ENCODE results near the gene AGFG1. TPM values are rescaled to one million over a fixed set of nuclear protein-coding genes. Genes with fewer than 3 reads are reported as not detected.

AGFG1 gene
- total RNA-seq, 4 donors from 2014 or later: 44.6 to 65.3 (median 55.7) TPM

DNA sequence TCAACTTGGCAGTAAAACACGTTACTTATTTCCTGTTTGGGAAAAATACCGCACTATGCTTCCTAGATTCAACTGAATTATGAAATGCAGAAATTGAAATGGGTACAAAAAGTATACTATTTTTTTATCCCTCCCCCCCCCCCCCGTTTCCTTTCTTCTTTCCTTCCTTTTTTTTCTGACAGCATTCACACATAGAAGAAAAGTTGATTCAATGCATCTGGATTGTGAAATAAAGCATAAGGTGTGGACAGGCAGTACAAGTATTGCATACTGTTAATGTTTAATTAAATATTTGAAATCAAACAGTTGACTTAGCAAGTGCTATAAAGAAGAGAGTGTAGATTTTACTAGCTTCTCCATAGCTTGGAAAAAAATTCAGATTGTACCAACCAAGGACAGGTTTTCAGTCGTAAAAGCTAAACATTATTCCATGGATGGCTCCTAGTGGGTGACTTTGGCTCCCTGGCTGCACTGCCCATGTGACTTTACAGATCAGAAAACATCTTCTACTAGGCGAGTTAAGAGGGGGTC lies 21.6 kb upstream of the AGFG1 start:
- TF ChIP-seq, protein P1, sequence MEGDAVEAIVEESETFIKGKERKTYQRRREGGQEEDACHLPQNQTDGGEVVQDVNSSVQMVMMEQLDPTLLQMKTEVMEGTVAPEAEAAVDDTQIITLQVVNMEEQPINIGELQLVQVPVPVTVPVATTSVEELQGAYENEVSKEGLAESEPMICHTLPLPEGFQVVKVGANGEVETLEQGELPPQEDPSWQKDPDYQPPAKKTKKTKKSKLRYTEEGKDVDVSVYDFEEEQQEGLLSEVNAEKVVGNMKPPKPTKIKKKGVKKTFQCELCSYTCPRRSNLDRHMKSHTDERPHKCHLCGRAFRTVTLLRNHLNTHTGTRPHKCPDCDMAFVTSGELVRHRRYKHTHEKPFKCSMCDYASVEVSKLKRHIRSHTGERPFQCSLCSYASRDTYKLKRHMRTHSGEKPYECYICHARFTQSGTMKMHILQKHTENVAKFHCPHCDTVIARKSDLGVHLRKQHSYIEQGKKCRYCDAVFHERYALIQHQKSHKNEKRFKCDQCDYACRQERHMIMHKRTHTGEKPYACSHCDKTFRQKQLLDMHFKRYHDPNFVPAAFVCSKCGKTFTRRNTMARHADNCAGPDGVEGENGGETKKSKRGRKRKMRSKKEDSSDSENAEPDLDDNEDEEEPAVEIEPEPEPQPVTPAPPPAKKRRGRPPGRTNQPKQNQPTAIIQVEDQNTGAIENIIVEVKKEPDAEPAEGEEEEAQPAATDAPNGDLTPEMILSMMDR (IDR thresholded peaks at IDR 0.05): no peak
- TF ChIP-seq POLR2A (IDR thresholded peaks at IDR 0.05): no peak
- no peak for DNase-seq (ENCODE audit: low spot score in 2 of 2)
- intact Hi-C loops (cut with DNase I; ENCODE audit: low total_unique reads): no loop called here
- WGBS, 2 donors: 48 to 51% methylated on average over 5 of the region's 5 CpGs
- no peak overlapping the region for H3K4me3 ChIP-seq (ENCODE audit: low read depth, poor library complexity, severe bottlenecking)

DNA sequence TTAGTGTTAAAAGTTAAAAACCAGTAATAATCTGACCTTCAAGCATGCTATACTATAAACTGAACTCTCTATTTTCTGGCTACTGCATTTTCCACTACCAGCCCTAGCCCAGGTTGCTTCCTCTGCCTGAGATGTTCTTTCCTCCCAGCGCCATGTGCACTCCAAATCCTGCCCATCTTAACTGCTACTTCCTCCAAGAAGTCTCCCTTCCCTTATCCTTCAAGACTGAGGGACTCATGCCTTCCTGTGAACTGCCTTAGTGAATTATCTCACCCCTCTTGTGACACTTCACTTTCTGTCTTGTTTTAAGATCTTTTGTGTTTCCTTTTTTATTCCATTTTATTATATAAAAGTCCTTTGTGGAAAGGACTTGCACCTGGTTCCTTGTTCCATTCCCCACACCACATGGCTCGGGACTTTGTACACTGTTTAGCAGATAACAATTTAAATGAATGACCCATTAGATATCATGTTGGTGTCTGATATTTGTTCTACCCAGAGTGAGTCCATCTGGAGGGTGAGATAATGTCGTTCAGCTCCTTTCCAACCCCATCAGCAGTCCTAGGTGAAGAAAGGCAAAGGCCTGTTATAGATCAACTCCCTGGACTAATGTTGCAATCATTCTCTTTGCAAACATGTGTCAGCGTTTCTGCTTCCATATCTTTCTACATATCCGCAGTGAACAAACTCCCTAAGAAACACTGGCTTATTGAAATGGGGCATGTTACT lies 20.9 kb upstream of the AGFG1 start:
- DNase-seq (ENCODE audit: low spot score in 2 of 2): no peak
- intact Hi-C loops (cut with DNase I; ENCODE audit: low total_unique reads): no loop called here
- 62 to 63% methylated on average over 5 of the region's 5 CpGs for WGBS, 2 donors
- H3K4me3 ChIP-seq (ENCODE audit: low read depth, poor library complexity, severe bottlenecking): no peak overlapping the region
- TF ChIP-seq, protein P1 (IDR thresholded peaks at IDR 0.05): no peak
- no peak for TF ChIP-seq POLR2A (IDR thresholded peaks at IDR 0.05)

DNA sequence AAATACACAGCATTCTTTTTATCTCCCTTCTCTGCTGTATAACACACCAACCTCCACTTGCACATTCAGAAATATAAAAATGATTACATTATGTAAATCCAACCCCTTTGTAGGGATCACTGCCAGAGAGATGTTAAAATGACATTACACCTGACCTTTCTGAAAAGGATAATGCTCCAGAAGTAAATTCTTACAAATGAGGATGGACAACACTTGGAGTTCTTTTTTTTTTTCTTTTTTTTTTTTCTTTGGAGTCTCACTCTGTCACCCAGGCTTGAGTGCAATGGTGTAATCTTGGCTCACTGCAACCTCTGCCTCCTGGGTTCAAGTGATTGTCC lies 20.3 kb upstream of the AGFG1 start:
- TF ChIP-seq, protein P1 (IDR thresholded peaks at IDR 0.05): no peak
- TF ChIP-seq POLR2A (IDR thresholded peaks at IDR 0.05): no peak
- H3K4me3 ChIP-seq (ENCODE audit: low read depth, poor library complexity, severe bottlenecking): no peak overlapping the region
- intact Hi-C loops (cut with DNase I; ENCODE audit: low total_unique reads): no loop called here
- DNase-seq (ENCODE audit: low spot score in 2 of 2): no peak

DNA sequence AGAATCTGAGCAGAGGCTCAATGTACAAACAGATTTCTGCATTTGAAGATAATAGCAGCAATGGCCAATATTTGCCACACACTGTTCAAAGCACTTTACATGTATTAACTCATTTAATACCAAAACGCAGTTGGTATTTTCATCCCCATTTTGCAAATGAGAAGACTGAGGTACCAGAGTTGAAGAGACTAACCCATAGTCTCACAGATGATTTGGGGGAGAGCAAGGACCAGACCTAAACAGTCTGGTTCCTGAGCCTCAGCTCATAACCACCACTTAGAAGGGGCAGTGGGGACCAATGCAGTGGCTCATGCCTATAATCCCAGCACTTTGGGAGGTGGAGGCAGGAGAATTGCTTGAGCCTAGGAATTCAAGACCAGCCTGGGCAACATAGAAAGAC lies 18.1 kb upstream of the AGFG1 start:
- TF ChIP-seq, protein P1 (IDR thresholded peaks at IDR 0.05): no peak
- TF ChIP-seq POLR2A (IDR thresholded peaks at IDR 0.05): no peak
- WGBS, 2 donors: 90 to 97% methylated on average over 1 of the region's 1 CpG
- intact Hi-C loops (cut with DNase I; ENCODE audit: low total_unique reads): no loop called here
- DNase-seq (ENCODE audit: low spot score in 2 of 2): no peak
- no peak overlapping the region for H3K4me3 ChIP-seq (ENCODE audit: low read depth, poor library complexity, severe bottlenecking)

DNA sequence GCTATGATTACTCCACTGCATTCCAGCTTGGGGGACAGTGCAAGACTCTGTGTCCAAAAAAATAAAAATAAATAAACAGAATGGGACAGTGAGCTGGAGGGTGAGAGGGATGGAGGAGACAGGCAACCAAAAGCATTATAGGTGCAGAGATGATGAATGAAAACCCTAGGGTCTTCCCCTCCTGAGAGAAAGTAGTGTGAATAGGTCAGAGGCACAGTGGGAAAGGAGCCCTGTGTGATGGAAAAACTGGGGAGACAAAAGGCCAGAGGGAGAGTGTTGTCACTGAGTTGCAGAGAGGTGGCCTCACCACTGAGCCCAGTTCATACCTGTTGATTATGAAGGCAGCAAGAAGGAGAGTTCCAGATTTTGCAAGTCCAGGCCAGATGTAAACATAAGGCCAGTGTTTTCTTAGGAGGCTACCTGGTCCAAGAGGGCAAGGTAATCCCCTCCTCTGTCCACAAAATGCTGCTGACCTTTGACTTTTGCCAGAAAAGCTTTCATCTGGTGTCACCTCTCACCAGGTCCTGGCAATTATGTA lies 17.6 kb upstream of the AGFG1 start:
- DNase-seq (ENCODE audit: low spot score in 2 of 2): no peak
- no peak overlapping the region for H3K4me3 ChIP-seq (ENCODE audit: low read depth, poor library complexity, severe bottlenecking)
- intact Hi-C loops (cut with DNase I; ENCODE audit: low total_unique reads): no loop called here
- TF ChIP-seq, protein P1 (IDR thresholded peaks at IDR 0.05): no peak
- no peak for TF ChIP-seq POLR2A (IDR thresholded peaks at IDR 0.05)
